Fibroblast of the aortic adventitia (primary cell): ENCODE results near the gene NAV2. TPM values are rescaled to one million over a fixed set of nuclear protein-coding genes. Genes with fewer than 3 reads are reported as not detected.
A peak's percentile ranks its signal among the peaks of the same experiment; 100 is the strongest.

Experiments used
- DNase-seq: peaks from one replicate; pipeline ENCODE4 v3.0.0-alpha.2; 2010; ENCODE audit warnings: low read depth
- H3K4me3 ChIP-seq: 2 replicates; pipeline ENCODE4 v1.5.1; 2011; ENCODE audit warnings: low read depth, mild to moderate bottlenecking, control low read depth, low read length, moderate library complexity
- CTCF ChIP-seq: IDR thresholded peaks from 2 replicates; pipeline ENCODE4 v1.5.1; 2011; ENCODE audit warnings: mild to moderate bottlenecking, low read length, control low read depth, inconsistent platforms; ENCODE audit not compliant: insufficient read depth
- total RNA-seq: library from RNA; depleted of rRNA; stranded (reverse); fragments of >200 nt; gene quantifications from 2 replicates; pipeline ENCODE4 v1.2.3, GENCODE V29; 2012; ENCODE audit warnings: low replicate concordance

The NAV2 gene
- total RNA-seq, 1 donor, result 44.6 TPM

- TF ChIP-seq CTCF, result no peak
- no peak overlapping the region for H3K4me3 ChIP-seq
- no peak for DNase-seq
These were observed 167.4 kb downstream of the NAV2 start for GRCh38 chr11:19880088-19880345.

DNA sequence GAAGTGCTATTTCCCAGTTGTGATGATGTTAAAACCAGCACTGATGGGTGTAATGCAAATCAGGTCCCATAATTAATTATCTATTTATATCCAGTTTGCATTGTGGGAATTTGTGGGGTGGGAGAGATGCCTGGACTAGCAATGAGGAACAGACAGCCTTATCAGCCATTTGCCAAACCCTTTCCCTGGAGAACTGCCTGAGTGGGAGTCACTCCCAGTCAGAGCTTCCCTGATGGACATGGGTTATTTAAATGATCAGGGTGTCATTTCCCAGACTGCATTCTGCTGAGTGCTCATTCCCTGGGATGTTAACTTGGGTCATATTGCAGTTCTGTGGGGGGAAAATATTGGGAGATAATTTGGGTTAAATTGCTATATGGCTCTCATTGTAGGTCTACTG is 168.5 kb downstream of the NAV2 start:
- DNase-seq, result no peak
- no peak for TF ChIP-seq CTCF
- no peak overlapping the region for H3K4me3 ChIP-seq

GRCh38 chr11:19882356-19882755 is 169.7 kb downstream of the NAV2 start:
- H3K4me3 ChIP-seq, result no peak overlapping the region
- TF ChIP-seq CTCF, result no peak

GRCh38 chr11:19886498-19886897 is 173.9 kb downstream of the NAV2 start:
- no peak overlapping the region for H3K4me3 ChIP-seq

More at GRCh38 chr11:19882356-19882755, 169.7 kb downstream of the NAV2 start:
- no peak for DNase-seq

DNA sequence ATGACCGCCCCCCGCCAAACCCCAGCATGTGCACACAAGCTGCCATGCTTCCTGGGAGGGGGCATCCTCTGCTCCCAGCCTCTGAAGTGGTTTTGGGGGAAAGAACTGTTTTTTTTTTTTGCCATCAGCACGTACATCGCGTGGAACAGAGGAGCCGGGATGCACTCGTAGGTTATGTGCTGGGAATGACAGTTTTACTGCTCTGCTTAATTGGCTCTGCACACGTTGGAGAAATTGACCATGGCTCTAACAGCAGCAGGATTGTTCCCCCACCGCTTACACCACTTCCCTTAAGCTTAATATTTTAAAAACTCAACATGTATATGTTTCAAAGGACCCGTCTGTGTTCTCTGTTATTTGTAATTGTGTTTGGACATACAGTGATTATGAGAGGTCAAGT is 175.2 kb downstream of the NAV2 start:
- H3K4me3 ChIP-seq, result no peak overlapping the region
- TF ChIP-seq CTCF, result no peak
- DNase-seq, result no peak

More at GRCh38 chr11:19886498-19886897, 173.9 kb downstream of the NAV2 start:
- DNase-seq, result no peak
- TF ChIP-seq CTCF, result no peak

DNA sequence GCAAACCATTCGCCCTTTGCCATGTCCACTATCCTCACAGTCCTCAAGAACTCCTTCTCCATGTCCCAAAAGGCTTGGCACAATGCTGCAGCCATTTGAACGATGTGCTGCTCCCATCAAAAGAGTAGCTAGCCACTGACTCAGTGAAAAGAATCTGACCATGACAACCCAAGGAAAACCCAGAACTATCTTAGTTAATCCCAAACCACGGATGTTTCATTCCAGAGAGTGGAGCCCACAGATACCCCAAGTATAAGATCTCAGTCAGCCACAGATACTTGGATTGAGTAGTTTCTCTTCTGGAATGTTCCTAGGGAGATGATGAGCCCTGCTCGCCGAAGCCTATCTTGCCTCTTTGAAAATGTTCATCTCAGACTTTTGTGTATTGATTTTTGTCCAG is 176.9 kb downstream of the NAV2 start:
- TF ChIP-seq CTCF, result no peak
- H3K4me3 ChIP-seq, result no peak overlapping the region
- DNase-seq, result no peak

GRCh38 chr11:19890308-19890707 is 177.7 kb downstream of the NAV2 start:
- TF ChIP-seq CTCF, result no peak

More at GRCh38 chr11:19890308-19890707, 177.7 kb downstream of the NAV2 start:
- peak; percentile 82 for DNase-seq
- no peak overlapping the region for H3K4me3 ChIP-seq
